ENCODE measurements around the gene RAB31. TPM values are rescaled to one million over a fixed set of nuclear protein-coding genes. Genes with fewer than 3 reads are reported as not detected.

The RAB31 gene
- total RNA-seq, 4 donors from 2014 or later = 27.1 to 54.4 (median 44.3) TPM

DNA sequence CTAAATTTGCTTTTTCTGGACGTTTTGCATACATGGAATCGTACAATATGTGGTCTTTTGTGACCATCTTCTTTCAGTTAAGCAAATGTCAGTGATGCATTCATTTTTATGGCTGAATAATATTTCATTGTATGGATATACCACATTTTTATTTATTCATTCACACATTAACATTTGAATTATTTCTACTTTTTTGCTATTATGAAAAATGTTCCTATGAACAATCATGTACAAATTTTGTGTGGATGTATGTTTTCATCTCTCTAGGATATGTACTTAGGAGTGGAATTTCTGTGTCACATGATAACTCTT lies 110.3 kb downstream of the RAB31 start:
- Histone ChIP-seq H3K4me1 (peaks cover 0 to 9% (median 2%) of the 10 kb centered on the region in 4 donors), H3K4me3 (no peak overlapping the region), H3K36me3 (peaks cover 0 to 12% (median 0%) of the 10 kb centered on the region in 3 donors), H3K27ac (no peak overlapping the region), H3K9me3 (peaks cover 0 to 7% (median 1%) of the 10 kb centered on the region in 4 donors), H3K27me3 (no peaks in the 10 kb centered on the region)
- 94 to 96% methylated on average over 2 of the region's 2 CpGs for WGBS, 2 donors
- TF ChIP-seq, protein P1, sequence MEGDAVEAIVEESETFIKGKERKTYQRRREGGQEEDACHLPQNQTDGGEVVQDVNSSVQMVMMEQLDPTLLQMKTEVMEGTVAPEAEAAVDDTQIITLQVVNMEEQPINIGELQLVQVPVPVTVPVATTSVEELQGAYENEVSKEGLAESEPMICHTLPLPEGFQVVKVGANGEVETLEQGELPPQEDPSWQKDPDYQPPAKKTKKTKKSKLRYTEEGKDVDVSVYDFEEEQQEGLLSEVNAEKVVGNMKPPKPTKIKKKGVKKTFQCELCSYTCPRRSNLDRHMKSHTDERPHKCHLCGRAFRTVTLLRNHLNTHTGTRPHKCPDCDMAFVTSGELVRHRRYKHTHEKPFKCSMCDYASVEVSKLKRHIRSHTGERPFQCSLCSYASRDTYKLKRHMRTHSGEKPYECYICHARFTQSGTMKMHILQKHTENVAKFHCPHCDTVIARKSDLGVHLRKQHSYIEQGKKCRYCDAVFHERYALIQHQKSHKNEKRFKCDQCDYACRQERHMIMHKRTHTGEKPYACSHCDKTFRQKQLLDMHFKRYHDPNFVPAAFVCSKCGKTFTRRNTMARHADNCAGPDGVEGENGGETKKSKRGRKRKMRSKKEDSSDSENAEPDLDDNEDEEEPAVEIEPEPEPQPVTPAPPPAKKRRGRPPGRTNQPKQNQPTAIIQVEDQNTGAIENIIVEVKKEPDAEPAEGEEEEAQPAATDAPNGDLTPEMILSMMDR (IDR thresholded peaks at IDR 0.05) = no peak
- TF ChIP-seq EP300 (IDR thresholded peaks at IDR 0.05) = no peak
- TF ChIP-seq POLR2A (IDR thresholded peaks at IDR 0.05) = no peak
- no peak for DNase-seq (ENCODE audit: low spot score in 2 of 2)

DNA sequence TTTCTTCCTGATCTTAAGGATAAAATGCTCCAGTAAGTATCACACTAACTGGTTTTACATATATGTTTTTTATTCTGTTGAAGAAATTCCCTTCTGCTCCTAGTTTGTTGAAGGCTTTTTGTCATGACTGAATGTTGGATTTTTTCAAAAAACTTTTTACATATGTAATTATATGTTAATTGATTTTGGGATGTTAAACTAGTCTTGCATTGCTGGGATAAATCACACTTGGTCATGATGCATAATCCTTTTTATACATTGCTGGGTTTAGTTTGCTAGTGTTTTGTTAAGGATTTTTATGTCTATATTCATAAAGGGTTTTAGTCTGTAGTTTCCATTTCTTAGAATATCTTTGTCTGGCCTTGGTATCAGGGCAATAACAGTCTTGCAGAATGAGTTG lies 112.0 kb downstream of the RAB31 start:
- TF ChIP-seq POLR2A (IDR thresholded peaks at IDR 0.05) = no peak
- TF ChIP-seq, protein P1 (IDR thresholded peaks at IDR 0.05) = no peak
- TF ChIP-seq EP300 (IDR thresholded peaks at IDR 0.05) = no peak
- H3K4me1 ChIP-seq = peaks cover 0 to 19% (median 3%) of the 10 kb centered on the region in 4 donors
- peaks cover 0 to 7% (median 1%) of the 10 kb centered on the region in 4 donors for H3K9me3 ChIP-seq

DNA sequence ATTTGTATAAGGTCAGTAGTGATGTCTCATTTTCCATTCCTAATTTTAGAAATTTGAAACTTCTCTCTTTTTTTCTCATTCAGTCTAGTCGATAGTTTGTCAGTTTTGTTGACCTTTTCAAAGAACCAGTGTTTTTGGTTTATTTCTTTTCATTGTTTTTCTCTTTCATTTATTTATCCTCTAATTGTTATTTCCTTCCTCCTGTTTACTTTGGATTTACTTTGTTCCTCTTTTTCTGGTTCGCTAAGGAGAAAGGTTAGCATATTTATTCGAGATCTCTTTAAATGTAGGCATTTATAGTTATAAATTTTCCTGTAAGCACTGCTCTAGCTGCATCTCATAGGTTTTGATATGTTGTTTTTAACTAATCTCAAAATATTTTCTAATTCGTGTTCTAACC lies 112.6 kb downstream of the RAB31 start:
- peaks cover 0 to 7% (median 1%) of the 10 kb centered on the region in 4 donors for H3K9me3 ChIP-seq
- peaks cover 0 to 25% (median 3%) of the 10 kb centered on the region in 4 donors for H3K4me1 ChIP-seq
- DNase-seq (ENCODE audit: low spot score in 2 of 2) = no peak
- no peaks in the 10 kb centered on the region for H3K27me3 ChIP-seq
- 84 to 88% methylated on average over 4 of the region's 4 CpGs for WGBS, 2 donors
- H3K4me3 ChIP-seq = no peak overlapping the region
- TF ChIP-seq, protein P1 (IDR thresholded peaks at IDR 0.05) = no peak
- TF ChIP-seq EP300 (IDR thresholded peaks at IDR 0.05) (no peak), POLR2A (IDR thresholded peaks at IDR 0.05) (no peak)
- H3K36me3 ChIP-seq = peaks cover 0 to 12% (median 0%) of the 10 kb centered on the region in 3 donors
- H3K27ac ChIP-seq = no peak overlapping the region

More for the DNA sequence above, 112.0 kb downstream of the RAB31 start:
- Histone ChIP-seq H3K27me3 (no peaks in the 10 kb centered on the region), H3K27ac (no peak overlapping the region), H3K36me3 (peaks cover 0 to 12% (median 0%) of the 10 kb centered on the region in 3 donors), H3K4me3 (no peak overlapping the region)
- no peak for DNase-seq (ENCODE audit: low spot score in 2 of 2)

DNA sequence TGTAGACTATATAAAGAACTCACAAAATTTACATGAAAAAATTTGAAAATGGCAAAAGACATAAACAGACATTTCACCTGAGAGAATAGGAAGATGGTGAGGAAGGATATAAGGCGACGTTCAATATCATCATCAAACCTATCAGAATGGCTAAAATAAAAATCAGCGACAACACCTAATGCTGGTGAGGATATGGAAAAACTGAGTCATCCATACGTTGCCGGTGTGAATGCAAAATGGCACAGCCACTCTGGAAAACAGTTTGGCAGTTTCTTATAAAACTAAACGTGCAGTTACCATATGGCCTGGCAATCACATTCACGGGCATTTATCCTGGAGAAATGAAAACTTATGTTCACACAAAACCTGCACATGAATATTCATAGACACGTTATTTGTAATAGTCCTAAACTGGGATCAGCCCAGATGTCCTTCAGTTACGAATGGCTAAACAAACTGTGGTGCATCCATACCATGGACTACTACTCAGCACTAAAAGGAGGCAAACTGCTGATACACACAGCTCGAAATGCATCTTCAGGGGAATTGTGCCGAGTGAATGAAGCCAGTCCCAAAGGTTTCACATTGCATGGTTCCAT lies 114.6 kb downstream of the RAB31 start:
- H3K27ac ChIP-seq = no peak overlapping the region
- H3K36me3 ChIP-seq = peaks cover 0 to 7% (median 0%) of the 10 kb centered on the region in 3 donors
- peaks cover 0 to 7% (median 1%) of the 10 kb centered on the region in 4 donors for H3K9me3 ChIP-seq
- no peak overlapping the region for H3K4me3 ChIP-seq
- 96 to 97% methylated on average over 11 of the region's 11 CpGs for WGBS, 2 donors
- no peaks in the 10 kb centered on the region for H3K27me3 ChIP-seq
- no peak for DNase-seq (ENCODE audit: low spot score in 2 of 2)
- TF ChIP-seq EP300 (IDR thresholded peaks at IDR 0.05) (no peak), POLR2A (IDR thresholded peaks at IDR 0.05) (no peak)
- TF ChIP-seq, protein P1 (IDR thresholded peaks at IDR 0.05) = no peak
- H3K4me1 ChIP-seq = peaks cover 0 to 34% (median 11%) of the 10 kb centered on the region in 4 donors

DNA sequence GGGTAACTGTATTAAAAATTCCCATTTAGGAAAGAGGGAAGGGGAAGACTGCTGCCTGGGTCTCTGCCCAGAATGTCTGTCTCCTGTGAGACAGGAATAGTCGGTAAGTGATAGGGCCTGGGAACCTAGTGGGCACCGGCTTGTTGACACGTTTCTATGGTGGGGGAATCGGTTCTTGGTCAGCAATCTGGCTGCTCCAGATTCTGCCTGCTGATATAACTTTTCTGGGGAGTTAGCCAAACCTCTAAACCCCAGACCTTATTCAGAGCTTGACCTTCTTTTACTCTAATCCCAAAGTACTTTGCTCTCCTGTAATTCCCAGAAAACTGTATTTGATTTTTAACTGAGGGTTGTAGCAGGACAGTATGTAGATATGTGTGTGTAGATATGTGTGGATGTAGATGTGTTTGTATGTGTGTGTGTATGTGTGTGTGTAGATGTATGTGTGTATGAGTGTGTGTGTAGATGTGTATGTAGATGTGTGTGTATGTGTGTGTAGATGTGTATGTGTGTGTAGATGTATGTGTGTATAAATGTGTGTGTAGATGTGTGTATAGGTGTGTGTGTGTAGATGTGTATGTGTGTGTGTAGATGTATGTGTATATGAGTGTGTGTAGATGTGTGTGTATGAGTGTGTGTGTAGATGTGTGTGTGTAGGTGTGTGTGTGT lies 115.8 kb downstream of the RAB31 start:
- 37 to 64% methylated on average over 4 of the region's 4 CpGs for WGBS, 2 donors
- no peaks in the 10 kb centered on the region for H3K27me3 ChIP-seq

More for the DNA sequence above, 115.8 kb downstream of the RAB31 start:
- H3K4me3 ChIP-seq = no peak overlapping the region
- DNase-seq (ENCODE audit: low spot score in 2 of 2) = no peak
- H3K4me1 ChIP-seq = peaks cover 0 to 40% (median 13%) of the 10 kb centered on the region in 4 donors
- TF ChIP-seq EP300 (IDR thresholded peaks at IDR 0.05) (no peak), POLR2A (IDR thresholded peaks at IDR 0.05) (no peak)
- TF ChIP-seq, protein P1 (IDR thresholded peaks at IDR 0.05) = no peak
- no peaks in the 10 kb centered on the region for H3K9me3 ChIP-seq
- no peaks in the 10 kb centered on the region for H3K36me3 ChIP-seq
- H3K27ac ChIP-seq = peak overlapping the region in 2 of 4 donors; percentile 24 to 58

Measured in tibial nerve (tissue), 4 donors.